ENCODE data around the gene GH1. TPM values are rescaled to one million over a fixed set of nuclear protein-coding genes. Genes with fewer than 3 reads are reported as not detected.
"Not testable (repeated sequence)": the region's sequence is repeated elsewhere in the genome, so short reads cannot be mapped to it uniquely, and the experiment has no call there.

The GH1 gene
- not detected for total RNA-seq
- not detected for polyA plus RNA-seq
- long read RNA-seq, donor 1: 0 reads
- long read RNA-seq, donor 2: 0 reads
- long read RNA-seq, donor 3: 0 reads
- long read RNA-seq, donor 4: 0 reads
- long read RNA-seq, donor 5: 0 reads
- long read RNA-seq, donor 6: 0 reads
- long read RNA-seq, donor 7: 0 reads
- long read RNA-seq, donor 8: 0 reads
- long read RNA-seq, donor 9: 0 reads
- long read RNA-seq, donor 10: 0 reads

- H3K27ac ChIP-seq, H3K9me3 ChIP-seq, H3K4me3 ChIP-seq, H3K36me3 ChIP-seq, H3K4me1 ChIP-seq, DNase-seq: not testable (repeated sequence)
- WGBS, 5 donors: 44 to 51% (median 46%) methylated on average over 10 of the region's 10 CpGs
- intact Hi-C loops (cut with DNase I; ENCODE audit: low total_unique reads): loop anchor here (10.0 kb wide), 1 partner anchor 216 kb away; the partner anchor contains the start of gene ERN1
- H3K27me3 ChIP-seq: peaks cover 0 to 19% (median 3%) of the 10 kb centered on the region in 3 donors
Observed at GRCh38 chr17:63918789-63919305, at the start of gene GH1. GH1 (minus strand) TSS chr17:63918839; CDS start chr17:63918776, 63 bp downstream.

DNA sequence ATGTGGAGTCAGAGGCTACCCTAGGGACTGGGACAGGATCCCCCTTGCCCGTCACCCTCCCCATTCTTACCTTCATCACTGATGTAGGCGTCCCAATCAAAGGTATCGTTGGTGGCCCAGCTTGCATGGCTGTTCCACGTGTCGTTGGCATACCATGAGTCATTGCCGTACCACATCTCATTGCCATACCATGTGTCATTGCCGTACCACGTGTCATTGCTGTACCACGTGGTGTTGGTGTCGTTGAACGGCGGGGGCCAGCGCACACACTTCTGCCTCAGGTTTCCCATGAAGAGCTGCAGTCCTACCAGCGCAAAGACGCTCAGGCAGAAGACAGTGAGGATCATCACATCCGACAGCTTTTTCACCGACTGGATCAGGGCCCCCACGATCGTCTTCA, 49.3 kb upstream of the GH1 start:
- 82 to 92% (median 88%) methylated on average over 19 of the region's 19 CpGs for WGBS, 5 donors
- H3K27me3 ChIP-seq: peaks cover 0 to 7% (median 0%) of the 10 kb centered on the region in 3 donors
- DNase-seq: no peak
- no peak overlapping the region for H3K27ac ChIP-seq
- intact Hi-C loops (cut with DNase I; ENCODE audit: low total_unique reads): no loop called here
- H3K36me3 ChIP-seq: no peaks in the 10 kb centered on the region
- no peak overlapping the region for H3K4me3 ChIP-seq
- no peak for TF ChIP-seq POLR2A (IDR thresholded peaks at IDR 0.05)
- TF ChIP-seq EP300 (IDR thresholded peaks at IDR 0.05): no peak
- TF ChIP-seq POLR2AphosphoS5 (IDR thresholded peaks at IDR 0.05): no peak
- TF ChIP-seq, protein P1, sequence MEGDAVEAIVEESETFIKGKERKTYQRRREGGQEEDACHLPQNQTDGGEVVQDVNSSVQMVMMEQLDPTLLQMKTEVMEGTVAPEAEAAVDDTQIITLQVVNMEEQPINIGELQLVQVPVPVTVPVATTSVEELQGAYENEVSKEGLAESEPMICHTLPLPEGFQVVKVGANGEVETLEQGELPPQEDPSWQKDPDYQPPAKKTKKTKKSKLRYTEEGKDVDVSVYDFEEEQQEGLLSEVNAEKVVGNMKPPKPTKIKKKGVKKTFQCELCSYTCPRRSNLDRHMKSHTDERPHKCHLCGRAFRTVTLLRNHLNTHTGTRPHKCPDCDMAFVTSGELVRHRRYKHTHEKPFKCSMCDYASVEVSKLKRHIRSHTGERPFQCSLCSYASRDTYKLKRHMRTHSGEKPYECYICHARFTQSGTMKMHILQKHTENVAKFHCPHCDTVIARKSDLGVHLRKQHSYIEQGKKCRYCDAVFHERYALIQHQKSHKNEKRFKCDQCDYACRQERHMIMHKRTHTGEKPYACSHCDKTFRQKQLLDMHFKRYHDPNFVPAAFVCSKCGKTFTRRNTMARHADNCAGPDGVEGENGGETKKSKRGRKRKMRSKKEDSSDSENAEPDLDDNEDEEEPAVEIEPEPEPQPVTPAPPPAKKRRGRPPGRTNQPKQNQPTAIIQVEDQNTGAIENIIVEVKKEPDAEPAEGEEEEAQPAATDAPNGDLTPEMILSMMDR (IDR thresholded peaks at IDR 0.05): no peak
- no peaks in the 10 kb centered on the region for H3K9me3 ChIP-seq
- H3K4me1 ChIP-seq: no peaks in the 10 kb centered on the region

- no peak overlapping the region for H3K4me3 ChIP-seq
- H3K9me3 ChIP-seq: no peaks in the 10 kb centered on the region
- WGBS, 5 donors: 71 to 86% (median 79%) methylated on average over 11 of the region's 11 CpGs
- intact Hi-C loops (cut with DNase I; ENCODE audit: low total_unique reads): no loop called here
- no peak for DNase-seq
- H3K4me1 ChIP-seq: peaks cover 0 to 4% (median 1%) of the 10 kb centered on the region in 4 donors
- H3K27me3 ChIP-seq: no peaks in the 10 kb centered on the region
- no peaks in the 10 kb centered on the region for H3K36me3 ChIP-seq
- no peak overlapping the region for H3K27ac ChIP-seq
- TF ChIP-seq POLR2A (IDR thresholded peaks at IDR 0.05) (no peak), POLR2AphosphoS5 (IDR thresholded peaks at IDR 0.05) (no peak)
- TF ChIP-seq, protein P1 (IDR thresholded peaks at IDR 0.05): no peak
Observed at GRCh38 chr17:63966646-63967264, 48.1 kb upstream of the GH1 start.

DNA sequence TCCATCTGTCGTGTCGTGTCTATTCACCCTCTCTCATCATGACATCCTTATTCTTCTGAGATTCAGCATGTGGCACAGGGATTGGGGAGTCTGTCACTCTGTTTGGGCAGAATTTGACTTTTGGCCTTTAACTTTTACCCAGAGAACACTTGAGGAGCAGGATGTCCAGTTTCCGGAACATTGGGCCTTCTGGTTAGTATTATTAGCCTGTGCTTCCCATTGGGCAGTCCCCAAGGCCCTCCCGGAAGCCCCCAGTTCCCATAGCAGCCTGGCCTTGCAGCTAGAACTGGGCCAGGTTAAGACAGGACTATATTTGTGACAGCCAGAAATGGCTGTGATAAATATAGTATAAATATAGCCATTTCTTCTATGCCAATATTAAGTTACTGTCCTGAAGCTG, 44.5 kb upstream of the GH1 start:
- 73 to 85% (median 83%) methylated on average over 4 of the region's 4 CpGs for WGBS, 5 donors
- Histone ChIP-seq H3K4me1 (peaks cover 0 to 15% (median 8%) of the 10 kb centered on the region in 4 donors), H3K4me3 (no peak overlapping the region), H3K27me3 (no peaks in the 10 kb centered on the region), H3K9me3 (no peaks in the 10 kb centered on the region), H3K36me3 (no peaks in the 10 kb centered on the region), H3K27ac (peak overlapping the region in 4 of 5 donors; percentile 39 to 73 (median 60))
- no peak for DNase-seq
- intact Hi-C loops (cut with DNase I; ENCODE audit: low total_unique reads): no loop called here
- TF ChIP-seq POLR2AphosphoS5 (IDR thresholded peaks at IDR 0.05) (no peak), POLR2A (IDR thresholded peaks at IDR 0.05) (no peak), EP300 (IDR thresholded peaks at IDR 0.05) (no peak)
- TF ChIP-seq, protein P1 (IDR thresholded peaks at IDR 0.05): no peak
